HEK293T (cell line): ENCODE data around the gene M1AP.

ENCODE experiments used
- CTCF ChIA-PET: fragments of 350-600 bp; formaldehyde crosslinking; extraction: SDS; loops from one replicate; lab custom pipeline; 2021; ENCODE audit warnings: antibody characterized with exemption, inconsistent platforms; lab: Yijun Ruan, JAX
- POLR2A ChIA-PET: fragments of 350-600 bp; formaldehyde crosslinking; extraction: SDS; loops from one replicate; lab custom pipeline; 2020; ENCODE audit warnings: antibody characterized with exemption, inconsistent platforms; lab: Yijun Ruan, JAX
- DNase-seq: peaks from one replicate; pipeline ENCODE4 v3.0.0; 2012; ENCODE audit warnings: mixed read lengths; ENCODE audit errors: extremely low spot score
- ARNT ChIP-seq: fragments of 450-650 bp; IDR thresholded peaks from 2 replicates; pipeline ENCODE4 v1.6.1; 2017; ENCODE audit warnings: mild to moderate bottlenecking
- BHLHE40 ChIP-seq: fragments of 450-650 bp; IDR thresholded peaks from 2 replicates; pipeline ENCODE4 v1.6.1; 2016; ENCODE audit warnings: mild to moderate bottlenecking, moderate library complexity, borderline replicate concordance
- CTBP1 ChIP-seq: fragments of 450-650 bp; IDR thresholded peaks from 2 replicates; pipeline ENCODE4 v1.6.1; 2016; ENCODE audit warnings: borderline replicate concordance
- ELF4 ChIP-seq: fragments of 450-650 bp; IDR thresholded peaks from 2 replicates; pipeline ENCODE4 v1.6.1; 2017; ENCODE audit warnings: antibody characterized with exemption
- FOXA1 ChIP-seq: fragments of 450-650 bp; IDR thresholded peaks from 2 replicates; pipeline ENCODE4 v1.6.1; 2016; ENCODE audit warnings: mild to moderate bottlenecking
- FOXK2 ChIP-seq: fragments of 450-650 bp; IDR thresholded peaks from 2 replicates; pipeline ENCODE4 v1.6.1; 2016; ENCODE audit warnings: mild to moderate bottlenecking
- FOXM1 ChIP-seq: fragments of 450-650 bp; IDR thresholded peaks from 2 replicates; pipeline ENCODE4 v1.6.1; 2017; ENCODE audit warnings: mild to moderate bottlenecking, borderline replicate concordance
- HDGF ChIP-seq: fragments of 450-650 bp; IDR thresholded peaks from 2 replicates; pipeline ENCODE4 v1.6.1; 2017; ENCODE audit warnings: antibody characterized with exemption, borderline replicate concordance
- L3MBTL2 ChIP-seq: fragments of 450-650 bp; conservative IDR thresholded peaks from 2 replicates; pipeline ENCODE4 v1.6.1; 2016; ENCODE audit warnings: mild to moderate bottlenecking
- LEF1 ChIP-seq: fragments of 450-650 bp; IDR thresholded peaks from 2 replicates; pipeline ENCODE4 v1.6.1; 2017; ENCODE audit warnings: mild to moderate bottlenecking, borderline replicate concordance
- NFRKB ChIP-seq: fragments of 450-650 bp; IDR thresholded peaks from 2 replicates; pipeline ENCODE4 v1.6.1; 2016; ENCODE audit warnings: mild to moderate bottlenecking, moderate library complexity
- PKNOX1 ChIP-seq: fragments of 450-650 bp; IDR thresholded peaks from 2 replicates; pipeline ENCODE4 v1.6.1; 2016
- SP1 ChIP-seq: fragments of 450-650 bp; IDR thresholded peaks from 2 replicates; pipeline ENCODE4 v1.6.1; 2017
- SUZ12 ChIP-seq: fragments of 450-650 bp; IDR thresholded peaks from 2 replicates; pipeline ENCODE4 v1.6.1; 2016; ENCODE audit warnings: mild to moderate bottlenecking
- TARDBP ChIP-seq: fragments of 450-650 bp; IDR thresholded peaks from 2 replicates; pipeline ENCODE4 v1.6.1; 2016
- ZNF384 ChIP-seq: fragments of 450-650 bp; IDR thresholded peaks from 2 replicates; pipeline ENCODE4 v1.6.1; 2016

Gene M1AP

DNA sequence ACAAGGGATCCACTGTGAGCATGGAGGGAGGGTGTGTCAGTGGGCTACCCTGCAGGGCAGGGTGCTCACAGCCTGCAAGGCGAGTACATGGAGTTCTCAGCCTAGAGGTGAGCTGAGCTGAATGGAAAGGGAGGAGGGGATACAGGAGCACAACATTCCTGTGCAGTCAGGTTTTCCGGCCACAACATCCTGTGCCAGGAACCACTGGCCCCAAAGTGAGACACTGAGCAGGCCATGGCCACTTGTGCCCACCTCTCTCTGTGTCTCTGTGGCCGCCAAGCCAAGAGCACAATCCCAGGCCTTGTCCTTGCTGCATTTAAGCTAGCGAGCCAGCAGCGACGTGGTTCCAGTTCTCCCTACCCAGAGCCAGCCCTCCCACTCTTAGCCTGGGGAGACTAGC lies 87.5 kb downstream of the M1AP start:
- ChIA-PET CTCF (no interaction called here), POLR2A (no interaction called here)
- DNase-seq, result no peak
- TF ChIP-seq ZNF384, result no peak
- TF ChIP-seq SUZ12, result no peak

- CTCF ChIA-PET, result interaction anchor here (0.6 kb wide), 1 partner anchor 251 kb away, joined by 4 read pairs; no protein-coding TSS in a partner anchor
- no peak for TF ChIP-seq HDGF
- TF ChIP-seq BHLHE40, result no peak
- TF ChIP-seq SP1, result no peak
- POLR2A ChIA-PET, result no interaction called here
- DNase-seq, result no peak
These were observed 88.2 kb downstream of the M1AP start for GRCh38 chr2:74559912-74560311.

DNA sequence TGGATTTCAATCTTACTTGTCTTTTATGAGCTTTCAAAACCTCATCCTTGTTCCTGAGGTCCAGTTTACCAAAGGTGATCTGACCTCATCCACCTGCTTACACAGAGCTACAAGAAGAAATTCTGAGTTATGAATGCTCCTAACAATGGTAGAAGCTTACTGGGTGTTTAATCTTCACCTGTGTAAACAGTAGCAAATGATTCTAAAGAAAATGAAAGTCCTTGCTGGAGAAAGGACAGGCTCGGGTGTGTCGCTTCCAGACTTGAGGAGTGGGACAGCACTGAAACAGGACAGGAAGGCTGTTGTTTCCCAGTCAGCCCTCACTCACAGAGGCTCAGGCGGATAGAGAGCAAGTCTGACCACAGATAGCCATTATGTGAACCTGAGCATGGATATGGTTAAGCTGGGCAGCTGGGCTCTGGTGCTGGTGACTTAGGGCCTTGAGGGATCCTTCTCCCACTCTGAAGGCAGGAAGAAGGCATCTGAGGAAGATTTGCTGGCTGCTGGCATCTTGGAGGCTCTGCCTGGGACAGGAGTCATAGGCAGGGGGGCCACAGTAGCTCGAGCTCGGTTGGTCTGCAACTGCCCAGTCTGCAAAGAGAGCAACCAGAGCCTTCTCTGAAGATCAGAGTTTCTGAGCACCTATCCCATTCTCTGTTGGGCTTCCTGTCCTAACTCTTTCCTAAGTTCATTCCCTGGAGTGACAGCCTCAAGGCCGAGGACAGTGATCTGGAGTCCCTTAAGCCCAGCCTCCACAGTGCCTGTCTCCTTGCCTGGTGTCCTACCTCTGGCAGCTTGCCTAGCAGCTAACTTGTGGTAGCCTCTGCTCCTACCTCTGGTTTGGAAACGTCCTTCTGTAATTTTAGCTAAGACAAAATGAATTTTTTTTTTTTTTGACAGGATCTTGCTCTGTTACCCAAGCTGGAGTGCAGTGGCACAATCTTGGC lies 89.6 kb downstream of the M1AP start:
- POLR2A ChIA-PET, result interaction anchor here (0.7 kb wide), 1 partner anchor 9 kb away, joined by 3 read pairs; no protein-coding TSS in a partner anchor
- no peak for TF ChIP-seq FOXA1
- no peak for TF ChIP-seq CTBP1
- no peak for TF ChIP-seq ELF4
- TF ChIP-seq TARDBP, result no peak
- no peak for TF ChIP-seq SUZ12
- TF ChIP-seq SP1, result no peak
- no peak for TF ChIP-seq FOXM1
- TF ChIP-seq NFRKB, result no peak
- TF ChIP-seq ARNT, result no peak
- TF ChIP-seq L3MBTL2, result no peak
- TF ChIP-seq PKNOX1, result no peak
- no peak for TF ChIP-seq BHLHE40
- TF ChIP-seq HDGF, result no peak
- no peak for TF ChIP-seq FOXK2
- TF ChIP-seq LEF1, result no peak
- TF ChIP-seq ZNF384, result no peak
- no peak for DNase-seq
- CTCF ChIA-PET, result interaction anchor here (0.5 kb wide), 1 partner anchor 15 kb away, joined by 5 read pairs; no protein-coding TSS in a partner anchor

DNA sequence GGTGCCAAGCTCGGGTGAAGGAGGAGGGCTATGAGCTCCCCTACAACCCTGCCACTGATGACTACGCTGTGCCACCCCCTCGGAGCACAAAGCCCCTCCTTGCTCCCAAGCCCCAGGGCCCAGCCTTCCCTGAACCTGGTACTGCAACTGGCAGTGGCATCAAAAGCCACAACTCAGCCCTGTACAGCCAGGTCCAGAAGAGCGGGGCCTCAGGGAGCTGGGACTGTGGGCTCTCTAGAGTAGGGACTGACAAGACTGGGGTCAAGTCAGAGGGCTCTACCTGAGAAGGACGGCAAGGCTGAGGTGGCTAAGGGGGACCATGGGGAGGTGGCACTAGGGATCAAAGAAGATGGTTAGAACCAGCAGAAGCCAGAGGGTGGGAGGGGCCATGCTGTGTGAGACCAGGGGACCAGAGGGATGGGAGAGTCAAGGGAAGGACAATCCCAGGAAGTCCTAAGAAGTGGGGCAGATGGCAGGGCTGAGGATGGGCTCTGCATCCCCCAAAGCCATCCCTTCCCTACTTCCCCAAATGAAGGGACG lies 91.2 kb downstream of the M1AP start:
- DNase-seq, result no peak
- ChIA-PET POLR2A (no interaction called here), CTCF (no interaction called here)
- TF ChIP-seq PKNOX1 (no peak), TARDBP (no peak), ELF4 (no peak), ZNF384 (no peak), CTBP1 (no peak), SUZ12 (no peak), FOXM1 (no peak), SP1 (no peak), BHLHE40 (no peak), NFRKB (no peak), L3MBTL2 (no peak), HDGF (no peak), LEF1 (no peak), FOXK2 (no peak), ARNT (no peak), FOXA1 (no peak)

DNA sequence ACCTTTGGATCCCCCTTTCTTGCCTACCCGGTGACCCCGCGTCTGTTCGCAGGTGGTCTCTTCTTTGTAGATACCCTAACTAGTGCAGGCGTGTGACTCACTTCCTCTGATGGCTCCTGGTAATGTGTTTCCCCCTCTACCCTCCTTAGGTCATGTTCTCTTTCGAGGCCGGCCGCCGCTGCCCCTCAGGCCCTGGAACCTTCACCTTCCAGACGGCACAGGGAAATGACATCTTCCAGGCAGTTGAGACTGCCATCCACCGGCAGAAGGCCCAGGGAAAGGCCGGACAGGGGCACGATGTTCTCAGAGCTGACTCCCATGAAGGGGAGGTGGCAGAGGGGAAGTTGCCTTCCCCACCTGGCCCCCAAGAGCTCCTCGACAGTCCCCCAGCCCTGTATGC lies 92.0 kb downstream of the M1AP start:
- TF ChIP-seq SUZ12 (no peak), LEF1 (no peak), ZNF384 (no peak), SP1 (no peak), TARDBP (no peak), CTBP1 (no peak), BHLHE40 (no peak), ARNT (no peak), HDGF (no peak), PKNOX1 (no peak), NFRKB (no peak), ELF4 (no peak), L3MBTL2 (no peak), FOXK2 (no peak), FOXM1 (no peak), FOXA1 (no peak)
- ChIA-PET POLR2A (interaction anchor here (1.2 kb wide), 1 partner anchor 49 kb away, joined by 4 read pairs; no protein-coding TSS in a partner anchor), CTCF (no interaction called here)
- DNase-seq, result no peak

DNA sequence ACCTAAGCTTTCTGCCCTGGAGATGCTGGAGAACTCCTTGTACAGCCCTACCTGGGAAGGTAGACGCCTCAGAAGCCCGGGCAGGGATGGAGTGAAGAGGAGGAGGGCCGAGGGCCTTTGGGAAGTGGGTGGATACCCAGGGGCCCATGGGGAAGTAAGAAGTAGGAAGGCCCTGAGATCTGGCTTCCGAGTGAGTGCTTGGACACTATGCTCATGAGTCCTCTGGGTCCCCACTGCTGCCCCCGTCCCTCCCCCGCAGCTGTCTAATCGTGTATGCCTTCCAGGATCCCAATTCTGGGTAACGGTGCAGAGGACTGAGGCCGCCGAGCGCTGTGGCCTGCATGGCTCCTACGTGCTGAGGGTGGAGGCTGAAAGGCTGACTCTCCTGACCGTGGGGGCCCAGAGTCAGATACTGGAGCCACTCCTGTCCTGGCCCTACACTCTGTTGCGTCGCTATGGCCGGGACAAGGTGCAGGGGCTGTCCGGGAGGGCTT lies 92.5 kb downstream of the M1AP start:
- ChIA-PET POLR2A (interaction anchor here (1.2 kb wide), 1 partner anchor 49 kb away, joined by 4 read pairs; no protein-coding TSS in a partner anchor), CTCF (no interaction called here)
- TF ChIP-seq TARDBP, result no peak
- TF ChIP-seq SUZ12, result no peak
- TF ChIP-seq CTBP1, result no peak
- no peak for TF ChIP-seq FOXA1
- TF ChIP-seq ELF4, result no peak
- no peak for TF ChIP-seq FOXK2
- no peak for TF ChIP-seq FOXM1
- no peak for TF ChIP-seq PKNOX1
- no peak for TF ChIP-seq ZNF384
- DNase-seq, result no peak
